SK-N-SH (cell line): ENCODE results near the gene CLSTN2.

ENCODE experiments used
- GABPA ChIP-seq: IDR thresholded peaks from 2 replicates; pipeline ENCODE4 v1.4.0; 2012; ENCODE audit warnings: low read depth, mild to moderate bottlenecking
- MXI1 ChIP-seq: IDR thresholded peaks from 2 replicates; pipeline ENCODE4 v1.6.1; 2012; ENCODE audit warnings: mild to moderate bottlenecking, low read depth, low read length, improper control_type of control experiment
- POLR2AphosphoS5 ChIP-seq: IDR thresholded peaks from 2 replicates; pipeline ENCODE4 v1.6.1; 2012; ENCODE audit warnings: low read depth, low read length
- RAD21 ChIP-seq: IDR thresholded peaks from 2 replicates; pipeline ENCODE4 v1.6.1; 2012; ENCODE audit warnings: mild to moderate bottlenecking, low read length
- SMC3 ChIP-seq: IDR thresholded peaks from 2 replicates; pipeline ENCODE4 v1.6.1; 2012; ENCODE audit warnings: low read depth, low read length, improper control_type of control experiment
- TF ChIP-seq, protein P1 (sequence below): fragments of 200-600 bp; sonication (generic); IDR thresholded peaks from 2 replicates; pipeline ENCODE4 v1.6.1; 2017; ENCODE audit warnings: antibody characterized with exemption, mild to moderate bottlenecking, moderate library complexity

DNA sequence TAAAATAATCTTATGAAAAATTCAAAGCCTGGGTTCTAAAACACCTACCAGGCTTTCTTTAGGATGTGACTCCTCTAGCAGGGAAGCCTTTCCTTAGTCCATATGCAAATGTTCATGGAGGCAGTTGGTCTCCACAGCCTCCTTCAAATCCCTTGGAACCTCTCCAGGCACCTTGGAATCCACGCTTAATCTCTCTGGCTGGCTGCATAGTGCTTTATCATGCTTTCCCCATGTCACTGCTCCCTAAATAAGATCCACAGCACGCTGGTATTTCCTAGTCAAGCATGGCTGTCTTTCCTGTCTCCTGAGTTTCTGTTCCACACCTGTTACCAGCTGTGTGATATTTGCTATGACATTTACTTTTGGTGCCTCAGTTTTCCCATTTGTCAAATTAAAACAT lies 71.3 kb downstream of the CLSTN2 start:
- TF ChIP-seq, protein P1, sequence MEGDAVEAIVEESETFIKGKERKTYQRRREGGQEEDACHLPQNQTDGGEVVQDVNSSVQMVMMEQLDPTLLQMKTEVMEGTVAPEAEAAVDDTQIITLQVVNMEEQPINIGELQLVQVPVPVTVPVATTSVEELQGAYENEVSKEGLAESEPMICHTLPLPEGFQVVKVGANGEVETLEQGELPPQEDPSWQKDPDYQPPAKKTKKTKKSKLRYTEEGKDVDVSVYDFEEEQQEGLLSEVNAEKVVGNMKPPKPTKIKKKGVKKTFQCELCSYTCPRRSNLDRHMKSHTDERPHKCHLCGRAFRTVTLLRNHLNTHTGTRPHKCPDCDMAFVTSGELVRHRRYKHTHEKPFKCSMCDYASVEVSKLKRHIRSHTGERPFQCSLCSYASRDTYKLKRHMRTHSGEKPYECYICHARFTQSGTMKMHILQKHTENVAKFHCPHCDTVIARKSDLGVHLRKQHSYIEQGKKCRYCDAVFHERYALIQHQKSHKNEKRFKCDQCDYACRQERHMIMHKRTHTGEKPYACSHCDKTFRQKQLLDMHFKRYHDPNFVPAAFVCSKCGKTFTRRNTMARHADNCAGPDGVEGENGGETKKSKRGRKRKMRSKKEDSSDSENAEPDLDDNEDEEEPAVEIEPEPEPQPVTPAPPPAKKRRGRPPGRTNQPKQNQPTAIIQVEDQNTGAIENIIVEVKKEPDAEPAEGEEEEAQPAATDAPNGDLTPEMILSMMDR = no peak
- TF ChIP-seq RAD21 (no peak), SMC3 (no peak), POLR2AphosphoS5 (no peak), MXI1 (no peak), GABPA (no peak)
